HepG2 (cell line): ENCODE measurements around the gene NAB1. TPM values are rescaled to one million over a fixed set of nuclear protein-coding genes. Genes with fewer than 3 reads are reported as not detected.
A peak's percentile ranks its signal among the peaks of the same experiment; 100 is the strongest.

ENCODE experiments used
- ASH2L ChIP-seq: fragments of 300-600, 200-600 bp; sonication (generic); IDR thresholded peaks from 2 replicates; pipeline ENCODE4 v1.7.0; 2017; ENCODE audit warnings: low read depth, mild to moderate bottlenecking, moderate library complexity, mixed read lengths, low read length; ENCODE audit not compliant: insufficient read length
- EHMT2 ChIP-seq: fragments of 200-600 bp; sonication (generic); IDR thresholded peaks from 2 replicates; pipeline ENCODE4 v1.7.0; 2017; ENCODE audit warnings: antibody characterized with exemption, low read depth, low read length, borderline replicate concordance
- ELF4 ChIP-seq: sonication (generic); formaldehyde crosslinking; IDR thresholded peaks from 2 replicates; pipeline ENCODE4 v1.5.0; 2020; ENCODE audit warnings: missing genetic modification reagents, mild to moderate bottlenecking, moderate library complexity, borderline replicate concordance
- HDAC1 ChIP-seq: sonication (generic); formaldehyde crosslinking; IDR thresholded peaks from 2 replicates; pipeline ENCODE4 v1.5.1; 2020; ENCODE audit warnings: mild to moderate bottlenecking, missing genetic modification reagents
- IKZF1 ChIP-seq: fragments of 450-650 bp; IDR thresholded peaks from 2 replicates; pipeline ENCODE4 v1.7.1; 2016
- KDM5A ChIP-seq: fragments of 200-600 bp; sonication (generic); IDR thresholded peaks from 2 replicates; pipeline ENCODE4 v1.7.0; 2018; ENCODE audit warnings: antibody characterized with exemption, mild to moderate bottlenecking, low read length, borderline replicate concordance
- KLF15 ChIP-seq: sonication (generic); formaldehyde crosslinking; IDR thresholded peaks from 2 replicates; pipeline ENCODE4 v1.8.1; 2023; ENCODE audit warnings: borderline replicate concordance, mild to moderate bottlenecking, inconsistent platforms, missing genetic modification reagents, mixed read lengths
- MAFK ChIP-seq, 2 experiments: IDR thresholded peaks in 1 of 2; conservative IDR thresholded peaks in 1 of 2; 2 replicates each; pipeline ENCODE4 v1.6.1; 2011; ENCODE audit warnings: improper control_type of control experiment in 2 of 2, low read length in 2 of 2
- NFE2L2 ChIP-seq: fragments of 150-350 bp; IDR thresholded peaks from 2 replicates; pipeline ENCODE4 v1.6.1; 2014; ENCODE audit warnings: low read length
- SETDB1 ChIP-seq: sonication (generic); formaldehyde crosslinking; IDR thresholded peaks from 2 replicates; pipeline ENCODE4 v1.5.1; 2020; ENCODE audit warnings: missing genetic modification reagents, mild to moderate bottlenecking, borderline replicate concordance
- SIN3A ChIP-seq: IDR thresholded peaks from 2 replicates; pipeline ENCODE4 v1.6.1; 2011; ENCODE audit warnings: low read depth, mild to moderate bottlenecking, control low read depth, low read length, borderline replicate concordance
- SMAD3 ChIP-seq: sonication (generic); formaldehyde crosslinking; IDR thresholded peaks from 2 replicates; pipeline ENCODE4 v1.4.0; 2020; ENCODE audit warnings: missing genetic modification reagents
- SMARCC2 ChIP-seq: fragments of 450-650 bp; IDR thresholded peaks from 2 replicates; pipeline ENCODE4 v1.6.1; 2017; ENCODE audit warnings: antibody characterized with exemption, mild to moderate bottlenecking
- SRSF1 ChIP-seq: fragments of 200-400 bp; formaldehyde crosslinking; optimal IDR thresholded peaks from 2 replicates; pipeline ENCODE3; 2017; ENCODE audit warnings: mild to moderate bottlenecking, low read depth, low read length, moderate library complexity
- TAF1 ChIP-seq: sonication (generic); formaldehyde crosslinking; IDR thresholded peaks from 2 replicates; pipeline ENCODE4 v1.4.0; 2020; ENCODE audit warnings: missing genetic modification reagents
- TAF15 ChIP-seq: fragments of 200-400 bp; formaldehyde crosslinking; IDR thresholded peaks from one replicate; pipeline ENCODE4 v1.6.1; 2018; ENCODE audit warnings: mild to moderate bottlenecking, low read depth, low read length; ENCODE audit not compliant: poor library complexity, severe bottlenecking
- ZFP36L1 ChIP-seq: sonication (generic); formaldehyde crosslinking; IDR thresholded peaks from 2 replicates; pipeline ENCODE4 v1.8.0; 2022; ENCODE audit warnings: mild to moderate bottlenecking, missing genetic modification reagents, moderate library complexity
- ZNF354B ChIP-seq: sonication (generic); formaldehyde crosslinking; IDR thresholded peaks from 2 replicates; pipeline ENCODE4 v1.8.0; 2022; ENCODE audit warnings: mild to moderate bottlenecking, missing genetic modification reagents
- ZNF709 ChIP-seq: sonication (generic); formaldehyde crosslinking; IDR thresholded peaks from 2 replicates; pipeline ENCODE4 v1.5.0; 2020; ENCODE audit warnings: mild to moderate bottlenecking, missing genetic modification reagents
- polyA plus RNA-seq, 8 experiments: library from polyadenylated mRNA; depleted of rRNA in 3 of 8; stranded (reverse) in 7 of 8; unstranded in 1 of 8; fragments of >200 nt; fragmentation: Illumina TruSeq in 4 of 8; extraction: Trizol in 4 of 8; gene quantifications; 2 replicates each; pipeline versions ENCODE4 v1.2.1 to v1.2.3, GENCODE V29; 2011 to 2016; ENCODE audit warnings: low read depth in 4 of 8, missing spikeins in 1 of 8, mixed read lengths in 1 of 8; ENCODE audit not compliant: insufficient read depth in 1 of 8
- total RNA-seq, 5 experiments: library from RNA; depleted of rRNA; stranded (reverse); fragments of >200 nt; fragmentation: Illumina TruSeq; extraction: Trizol; gene quantifications; 2 replicates each; pipeline ENCODE4 v1.2.3, GENCODE V29; 2016; ENCODE audit warnings: low read depth in 1 of 5
- TF ChIP-seq, protein P1 (sequence below): sonication (generic); formaldehyde crosslinking; IDR thresholded peaks from 2 replicates; pipeline ENCODE4 v1.4.0; 2020; ENCODE audit warnings: missing genetic modification reagents, mild to moderate bottlenecking, borderline replicate concordance
- TF ChIP-seq, protein P2 (sequence below): sonication (generic); formaldehyde crosslinking; IDR thresholded peaks from 2 replicates; pipeline ENCODE4 v1.5.1; 2020; ENCODE audit warnings: missing genetic modification reagents, mild to moderate bottlenecking, borderline replicate concordance
- TF ChIP-seq, protein P3 (sequence below): sonication (generic); formaldehyde crosslinking; IDR thresholded peaks from 2 replicates; pipeline ENCODE4 v1.8.1; 2022; ENCODE audit warnings: low read depth, mild to moderate bottlenecking, missing genetic modification reagents

NAB1 gene
- total and polyA plus RNA-seq, 2 of the 13 experiments (the other 11 are each of a cell fraction or from before 2014, with no cell fraction given): 24.5 to 46.0 TPM

DNA sequence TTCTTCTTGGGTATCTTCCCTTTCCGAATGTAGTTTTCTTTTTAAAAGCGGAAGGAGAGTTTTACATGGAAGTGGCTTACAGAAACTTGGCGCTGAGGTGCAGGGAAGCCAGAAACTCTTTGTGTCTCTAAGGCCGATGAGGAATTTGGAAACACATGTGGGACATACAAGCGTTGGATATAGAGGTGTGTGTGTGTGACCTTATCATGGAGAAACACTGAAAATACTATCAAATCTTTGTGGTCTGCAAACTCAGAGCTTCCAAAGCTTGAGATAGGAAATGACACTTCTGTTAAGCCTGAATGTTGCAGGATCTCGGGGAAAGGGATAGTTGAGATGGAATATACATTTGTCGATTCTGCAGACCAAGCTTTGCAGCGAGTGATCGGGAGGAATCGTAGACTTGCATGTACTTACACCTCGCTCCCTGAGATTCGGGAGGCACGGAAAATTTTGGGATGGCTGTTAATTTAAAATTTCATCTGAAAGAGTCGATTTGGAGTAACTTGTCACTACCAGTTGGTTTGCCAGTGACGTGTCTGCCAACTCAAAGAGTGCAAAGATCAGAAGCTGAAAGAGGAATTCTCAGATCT is 1.0 kb downstream of the NAB1 start (continued):
- TF ChIP-seq SMARCC2 (no peak), TAF1 (CRISPR knock-in tag) (0 out of 2 replicates have a peak, but pooled peaks have one; percentile 20), ZNF709 (no peak), KDM5A (no peak), ZFP36L1 (no peak), NFE2L2 (no peak), SRSF1 (no peak), IKZF1 (no peak), TAF15 (no peak), HDAC1 (no peak; the same call in 1 of the 2 replicates), ZNF354B (0 out of 2 replicates have a peak, but pooled peaks have one; percentile 24), EHMT2 (no peak), MAFK (conservative IDR thresholded peaks at IDR 0.05 in 1 of 2, IDR thresholded peaks at IDR 0.05 in 1 of 2; ENCODE audit: low read length in 2 of 2) (no peak), SETDB1 (CRISPR knock-in tag) (no peak), ASH2L (peak; percentile 82), SMAD3 (no peak), SIN3A (0 out of 2 replicates have a peak, but pooled peaks have one; percentile 17), ELF4 (CRISPR knock-in tag) (0 out of 2 replicates have a peak, but pooled peaks have one; percentile 34), KLF15 (CRISPR knock-in tag) (no peak)
- TF ChIP-seq, protein P1, sequence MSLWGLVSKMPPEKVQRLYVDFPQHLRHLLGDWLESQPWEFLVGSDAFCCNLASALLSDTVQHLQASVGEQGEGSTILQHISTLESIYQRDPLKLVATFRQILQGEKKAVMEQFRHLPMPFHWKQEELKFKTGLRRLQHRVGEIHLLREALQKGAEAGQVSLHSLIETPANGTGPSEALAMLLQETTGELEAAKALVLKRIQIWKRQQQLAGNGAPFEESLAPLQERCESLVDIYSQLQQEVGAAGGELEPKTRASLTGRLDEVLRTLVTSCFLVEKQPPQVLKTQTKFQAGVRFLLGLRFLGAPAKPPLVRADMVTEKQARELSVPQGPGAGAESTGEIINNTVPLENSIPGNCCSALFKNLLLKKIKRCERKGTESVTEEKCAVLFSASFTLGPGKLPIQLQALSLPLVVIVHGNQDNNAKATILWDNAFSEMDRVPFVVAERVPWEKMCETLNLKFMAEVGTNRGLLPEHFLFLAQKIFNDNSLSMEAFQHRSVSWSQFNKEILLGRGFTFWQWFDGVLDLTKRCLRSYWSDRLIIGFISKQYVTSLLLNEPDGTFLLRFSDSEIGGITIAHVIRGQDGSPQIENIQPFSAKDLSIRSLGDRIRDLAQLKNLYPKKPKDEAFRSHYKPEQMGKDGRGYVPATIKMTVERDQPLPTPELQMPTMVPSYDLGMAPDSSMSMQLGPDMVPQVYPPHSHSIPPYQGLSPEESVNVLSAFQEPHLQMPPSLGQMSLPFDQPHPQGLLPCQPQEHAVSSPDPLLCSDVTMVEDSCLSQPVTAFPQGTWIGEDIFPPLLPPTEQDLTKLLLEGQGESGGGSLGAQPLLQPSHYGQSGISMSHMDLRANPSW: no peak
- TF ChIP-seq, protein P2, sequence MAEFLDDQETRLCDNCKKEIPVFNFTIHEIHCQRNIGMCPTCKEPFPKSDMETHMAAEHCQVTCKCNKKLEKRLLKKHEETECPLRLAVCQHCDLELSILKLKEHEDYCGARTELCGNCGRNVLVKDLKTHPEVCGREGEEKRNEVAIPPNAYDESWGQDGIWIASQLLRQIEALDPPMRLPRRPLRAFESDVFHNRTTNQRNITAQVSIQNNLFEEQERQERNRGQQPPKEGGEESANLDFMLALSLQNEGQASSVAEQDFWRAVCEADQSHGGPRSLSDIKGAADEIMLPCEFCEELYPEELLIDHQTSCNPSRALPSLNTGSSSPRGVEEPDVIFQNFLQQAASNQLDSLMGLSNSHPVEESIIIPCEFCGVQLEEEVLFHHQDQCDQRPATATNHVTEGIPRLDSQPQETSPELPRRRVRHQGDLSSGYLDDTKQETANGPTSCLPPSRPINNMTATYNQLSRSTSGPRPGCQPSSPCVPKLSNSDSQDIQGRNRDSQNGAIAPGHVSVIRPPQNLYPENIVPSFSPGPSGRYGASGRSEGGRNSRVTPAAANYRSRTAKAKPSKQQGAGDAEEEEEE (CRISPR knock-in tag): no peak
- TF ChIP-seq, protein P3, sequence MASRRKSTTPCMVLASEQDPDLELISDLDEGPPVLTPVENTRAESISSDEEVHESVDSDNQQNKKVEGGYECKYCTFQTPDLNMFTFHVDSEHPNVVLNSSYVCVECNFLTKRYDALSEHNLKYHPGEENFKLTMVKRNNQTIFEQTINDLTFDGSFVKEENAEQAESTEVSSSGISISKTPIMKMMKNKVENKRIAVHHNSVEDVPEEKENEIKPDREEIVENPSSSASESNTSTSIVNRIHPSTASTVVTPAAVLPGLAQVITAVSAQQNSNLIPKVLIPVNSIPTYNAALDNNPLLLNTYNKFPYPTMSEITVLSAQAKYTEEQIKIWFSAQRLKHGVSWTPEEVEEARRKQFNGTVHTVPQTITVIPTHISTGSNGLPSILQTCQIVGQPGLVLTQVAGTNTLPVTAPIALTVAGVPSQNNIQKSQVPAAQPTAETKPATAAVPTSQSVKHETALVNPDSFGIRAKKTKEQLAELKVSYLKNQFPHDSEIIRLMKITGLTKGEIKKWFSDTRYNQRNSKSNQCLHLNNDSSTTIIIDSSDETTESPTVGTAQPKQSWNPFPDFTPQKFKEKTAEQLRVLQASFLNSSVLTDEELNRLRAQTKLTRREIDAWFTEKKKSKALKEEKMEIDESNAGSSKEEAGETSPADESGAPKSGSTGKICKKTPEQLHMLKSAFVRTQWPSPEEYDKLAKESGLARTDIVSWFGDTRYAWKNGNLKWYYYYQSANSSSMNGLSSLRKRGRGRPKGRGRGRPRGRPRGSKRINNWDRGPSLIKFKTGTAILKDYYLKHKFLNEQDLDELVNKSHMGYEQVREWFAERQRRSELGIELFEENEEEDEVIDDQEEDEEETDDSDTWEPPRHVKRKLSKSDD (CRISPR knock-in tag): no peak
